Measurements from ENCODE around the gene PMEL.

Gene PMEL

GRCh38 chr12:55922126-55922525 lies 43.7 kb downstream of the PMEL start:
- DNase-seq, result peak in 2 of 4 experiments; percentile 16 to 19

GRCh38 chr12:55919032-55919431 lies 46.8 kb downstream of the PMEL start:
- peak in 3 of 4 experiments; percentile 40 to 52 (median 46) for DNase-seq

GRCh38 chr12:55915482-55915859 lies 50.4 kb downstream of the PMEL start:
- DNase-seq, result peak in 3 of 4 experiments; percentile 13 to 71 (median 70)

GRCh38 chr12:55912908-55913307 lies 52.9 kb downstream of the PMEL start:
- no peak for DNase-seq

- no peak for DNase-seq
These were observed 56.3 kb downstream of the PMEL start for GRCh38 chr12:55909513-55909884.

- DNase-seq, result no peak
These were observed 56.9 kb downstream of the PMEL start for GRCh38 chr12:55908726-55909512.

GRCh38 chr12:55906056-55906455 lies 59.8 kb downstream of the PMEL start:
- DNase-seq, result peak in 2 of 4 experiments; percentile 24 to 28
